ENCODE data around the gene ARID3C.

ARID3C gene

DNA sequence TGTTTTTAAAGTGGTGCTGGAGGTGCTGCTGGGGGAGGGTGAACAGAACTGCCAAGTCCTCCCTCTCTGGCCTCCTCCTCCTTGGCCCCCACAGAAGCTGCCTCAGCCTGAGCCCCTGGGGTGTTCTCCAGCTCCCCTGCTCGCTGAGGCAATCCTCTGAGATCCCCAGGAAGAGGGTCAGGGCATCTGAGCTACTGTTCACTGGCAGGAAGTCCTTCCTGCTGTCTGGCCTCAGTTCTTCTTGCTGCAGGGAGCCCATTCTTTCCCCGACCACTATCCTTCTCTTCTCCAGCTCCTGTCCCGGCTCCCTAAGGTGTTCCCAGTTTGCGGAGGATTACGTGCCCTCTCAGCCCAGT is 49.1 kb downstream of the ARID3C start:
- no peak for DNase-seq

DNA sequence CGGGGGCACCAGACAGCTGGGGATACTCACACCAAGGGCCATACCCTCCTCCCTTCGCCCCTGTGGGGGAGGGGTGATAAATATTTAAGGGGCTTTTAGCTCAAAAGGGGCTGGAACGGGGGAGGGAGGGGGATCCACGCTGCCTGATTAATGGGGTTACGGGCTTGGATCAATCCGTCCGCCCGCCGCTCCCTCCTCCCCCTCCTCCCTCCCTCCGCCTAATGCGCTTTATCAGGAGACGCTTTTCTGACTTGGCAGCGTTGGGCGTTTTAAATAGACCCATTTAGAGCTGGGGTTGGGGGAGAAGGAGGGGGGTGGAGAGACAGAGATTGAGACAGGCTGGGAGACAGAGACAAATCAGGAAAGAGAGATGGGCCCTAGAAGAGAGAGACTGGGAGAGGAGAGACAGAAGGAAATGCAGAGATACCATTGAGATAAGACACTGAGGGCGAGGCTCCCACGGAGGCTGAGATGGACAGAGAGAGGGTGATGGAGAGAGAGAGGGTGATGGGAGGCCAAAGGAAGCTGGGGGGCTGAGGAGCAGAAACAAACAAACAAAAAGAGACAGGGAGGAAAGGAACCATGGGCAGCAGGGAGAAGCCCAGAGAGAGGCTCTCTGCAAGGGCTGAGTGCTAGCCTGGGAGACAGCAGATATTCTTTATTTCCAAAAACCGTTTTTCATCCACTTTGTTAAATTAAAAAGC is 49.6 kb downstream of the ARID3C start:
- DNase-seq = peak in 6 of 56 donors; percentile 6 to 46 (median 25)

- DNase-seq = peak in 5 of 56 donors; percentile 11 to 30 (median 23)
Observed at GRCh38 chr9:34578241-34579103, 50.4 kb downstream of the ARID3C start.

- peak in 8 of 56 donors; percentile 3 to 62 (median 28) for DNase-seq
Observed at GRCh38 chr9:34577400-34578240, 51.2 kb downstream of the ARID3C start.

GRCh38 chr9:34576597-34577399 is 52.1 kb downstream of the ARID3C start:
- DNase-seq = no peak

GRCh38 chr9:34575862-34576596 is 52.8 kb downstream of the ARID3C start:
- DNase-seq = no peak

DNA sequence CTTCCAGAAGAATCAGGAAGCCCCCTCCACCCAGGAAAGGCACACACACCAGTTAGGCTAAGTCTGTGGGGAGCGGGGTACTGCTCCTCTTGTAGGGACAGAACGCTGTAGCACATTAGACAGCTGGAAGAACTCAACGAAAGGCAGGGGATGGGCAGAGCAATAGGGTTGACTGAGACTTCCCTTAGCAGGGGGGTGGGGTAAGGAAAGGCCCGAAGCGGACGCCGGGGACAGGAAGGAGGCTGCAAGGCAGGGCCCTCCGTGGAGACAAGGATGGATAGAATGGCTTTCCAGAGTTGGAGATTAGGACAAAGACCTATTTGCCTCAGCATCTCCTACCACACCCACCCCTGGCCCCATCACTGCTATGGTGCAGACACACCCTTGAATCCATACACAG is 53.6 kb downstream of the ARID3C start:
- DNase-seq = no peak

GRCh38 chr9:34574571-34574970 is 54.3 kb downstream of the ARID3C start:
- no peak for DNase-seq

GRCh38 chr9:34573599-34574325 is 55.1 kb downstream of the ARID3C start:
- no peak for DNase-seq

- no peak for DNase-seq
Observed at GRCh38 chr9:34572628-34573027, 56.2 kb downstream of the ARID3C start.

DNA sequence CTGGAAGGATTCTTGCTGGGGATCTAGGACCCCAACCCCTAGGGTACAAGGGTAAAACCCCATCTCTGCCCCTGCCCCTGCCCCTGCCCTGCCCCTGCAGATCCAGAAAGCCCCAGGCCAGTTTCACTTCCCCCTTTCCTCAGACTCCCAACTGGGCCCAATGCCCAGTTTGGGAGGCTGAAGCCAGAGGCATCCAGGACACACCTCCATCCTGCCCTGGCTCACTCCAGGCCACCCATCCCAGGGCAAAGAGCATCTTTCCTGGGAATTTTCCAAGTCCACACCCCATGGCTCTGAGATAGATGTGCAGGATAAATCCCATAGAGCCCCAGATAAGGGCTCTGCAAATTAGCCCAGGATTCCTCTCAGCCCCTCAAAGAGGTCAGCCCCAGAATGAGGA is 56.8 kb downstream of the ARID3C start:
- no peak for DNase-seq

DNA sequence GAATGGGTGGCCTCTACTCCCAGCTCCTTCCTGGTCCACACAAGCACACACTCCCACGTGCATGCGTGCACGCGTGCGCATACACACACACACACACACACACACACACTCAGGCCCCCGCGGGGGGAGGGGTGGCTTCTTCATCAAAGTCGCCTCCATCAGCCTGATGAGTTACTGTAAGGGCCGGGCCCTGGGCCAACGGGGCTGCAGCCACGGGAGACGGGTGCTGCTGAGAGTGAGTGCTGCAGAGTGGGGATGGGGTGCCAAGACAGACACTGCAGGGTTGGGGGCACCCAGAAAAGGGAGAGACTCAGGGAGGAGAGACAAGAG is 57.4 kb downstream of the ARID3C start:
- DNase-seq = no peak

Measured in nucleus accumbens (tissue), 56 donors.